Measurements from ENCODE around the gene NUP62. TPM values are rescaled to one million over a fixed set of nuclear protein-coding genes. Genes with fewer than 3 reads are reported as not detected.

The NUP62 gene
- total and polyA plus RNA-seq, 2 of the 4 experiments (the other 2 are of a cell fraction) = 21.3 to 29.7 TPM

- WGBS, 2 experiments (ENCODE audit: extremely low coverage in 2 of 2, insufficient read length in 1 of 2) = 91% methylated on average over 8 of the region's 31 CpGs; no CpG with 5 or more reads in 1 of the 2 experiments
- intact Hi-C loops (cut with micrococcal nuclease) = no loop called here
- CTCF ChIA-PET = no interaction called here
These were observed 47.5 kb downstream of the NUP62 start for GRCh38 chr19:49881672-49882394.

More at GRCh38 chr19:49881672-49882394, 47.5 kb downstream of the NUP62 start:
- Histone ChIP-seq H2BK5ac (ENCODE audit: low read depth, low read length, poor library complexity, severe bottlenecking) (no peak overlapping the region), H3K36me3 (ENCODE audit: control insufficient read depth, insufficient read depth, low read length) (peaks cover 58% of the 10 kb centered on the region), H2AK9ac (replicated peaks; ENCODE audit: low read depth, low read length, poor library complexity) (no peak overlapping the region), H3K56ac (ENCODE audit: extremely low read depth, insufficient read depth, low read length) (no peak overlapping the region), H4K20me1 (ENCODE audit: insufficient read depth, low read length) (no peaks in the 10 kb centered on the region; the same call in 1 of the 2 replicates), H3K9me1 (ENCODE audit: insufficient read depth, low read length) (peaks cover 6% of the 10 kb centered on the region; the same call in 1 of the 2 replicates), H3K9ac (ENCODE audit: low read depth, low read length) (no peak overlapping the region), H2BK15ac (ENCODE audit: low read depth, low read length) (no peak overlapping the region), H3K4me3 (ENCODE audit: insufficient read depth, low read depth, low read length) (no peak overlapping the region), H3K14ac (replicated peaks; ENCODE audit: low read depth, low read length) (no peak overlapping the region), H3K18ac (ENCODE audit: low read depth, low read length) (no peak overlapping the region), H3K27me3 (ENCODE audit: control insufficient read depth, insufficient read depth, low read length) (no peaks in the 10 kb centered on the region), H3K27ac (ENCODE audit: insufficient read depth, low read length) (no peak overlapping the region), H4K5ac (ENCODE audit: low read depth, low read length) (no peak overlapping the region), H3K4ac (ENCODE audit: low read depth, low read length) (no peak overlapping the region), H3K4me1 (ENCODE audit: control insufficient read depth, insufficient read depth, low read length) (peaks cover 4% of the 10 kb centered on the region), H2BK120ac (ENCODE audit: low read depth, low read length) (no peak overlapping the region), H3K79me1 (ENCODE audit: low read depth in 1 of 2, low read length in 2 of 2) (peaks cover 14 to 28% of the 10 kb centered on the region in 2 experiments; a peak in 3 of 4 replicates), H2BK20ac (ENCODE audit: low read depth, low read length) (no peak overlapping the region), H2AFZ (replicated peaks; ENCODE audit: low read length, poor library complexity) (no peak overlapping the region), H3K9me3 (ENCODE audit: control insufficient read depth, insufficient read depth, low read length) (peaks cover 6% of the 10 kb centered on the region; the same call in 1 of the 2 replicates), H3K4me2 (ENCODE audit: low read depth, low read length) (no peak overlapping the region), H4K91ac (ENCODE audit: insufficient read depth, low read depth, low read length) (no peak overlapping the region), H2AK5ac (ENCODE audit: low read depth, low read length) (no peak overlapping the region), H3K23ac (ENCODE audit: low read depth, low read length) (no peak overlapping the region), H4K8ac (ENCODE audit: low read depth in 2 of 2, low read length in 2 of 2) (no peak overlapping the region)
- in situ Hi-C loops (cut with MboI; ENCODE audit: low sequenced_read_pairs) = no loop called here
- no peak for TF ChIP-seq BHLHE40 (IDR thresholded peaks at IDR 0.05; ENCODE audit: low read depth, low read length)
- TF ChIP-seq RAD21 (IDR thresholded peaks at IDR 0.05; ENCODE audit: low read length) = no peak
- TF ChIP-seq POLR2A (IDR thresholded peaks at IDR 0.05; ENCODE audit: low read depth, low read length) = no peak
- TF ChIP-seq RFX5 (IDR thresholded peaks at IDR 0.05; ENCODE audit: low read depth, low read length) = no peak
- peak; percentile 30; the same call in 1 of the 2 replicates for TF ChIP-seq USF2 (IDR thresholded peaks at IDR 0.05; ENCODE audit: low read depth, low read length)
- TF ChIP-seq, protein P1, sequence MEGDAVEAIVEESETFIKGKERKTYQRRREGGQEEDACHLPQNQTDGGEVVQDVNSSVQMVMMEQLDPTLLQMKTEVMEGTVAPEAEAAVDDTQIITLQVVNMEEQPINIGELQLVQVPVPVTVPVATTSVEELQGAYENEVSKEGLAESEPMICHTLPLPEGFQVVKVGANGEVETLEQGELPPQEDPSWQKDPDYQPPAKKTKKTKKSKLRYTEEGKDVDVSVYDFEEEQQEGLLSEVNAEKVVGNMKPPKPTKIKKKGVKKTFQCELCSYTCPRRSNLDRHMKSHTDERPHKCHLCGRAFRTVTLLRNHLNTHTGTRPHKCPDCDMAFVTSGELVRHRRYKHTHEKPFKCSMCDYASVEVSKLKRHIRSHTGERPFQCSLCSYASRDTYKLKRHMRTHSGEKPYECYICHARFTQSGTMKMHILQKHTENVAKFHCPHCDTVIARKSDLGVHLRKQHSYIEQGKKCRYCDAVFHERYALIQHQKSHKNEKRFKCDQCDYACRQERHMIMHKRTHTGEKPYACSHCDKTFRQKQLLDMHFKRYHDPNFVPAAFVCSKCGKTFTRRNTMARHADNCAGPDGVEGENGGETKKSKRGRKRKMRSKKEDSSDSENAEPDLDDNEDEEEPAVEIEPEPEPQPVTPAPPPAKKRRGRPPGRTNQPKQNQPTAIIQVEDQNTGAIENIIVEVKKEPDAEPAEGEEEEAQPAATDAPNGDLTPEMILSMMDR (conservative IDR thresholded peaks at IDR 0.05; ENCODE audit: low read depth, low read length) = no peak
- no peak for TF ChIP-seq RCOR1 (IDR thresholded peaks at IDR 0.05; ENCODE audit: insufficient replicate concordance, low read length)
- dilution Hi-C loops (cut with HindIII; ENCODE audit: low sequenced_read_pairs, unreplicated experiment) = no loop called here
- DNase-seq (no peak), ATAC-seq (ENCODE audit: low read depth) (no peak)
- POLR2A ChIA-PET (ENCODE audit: unreplicated experiment) = no interaction called here
- no TSS peak for BruUV-seq (replicated peaks)
